CD14-positive monocyte (primary cell): ENCODE results near the gene GCK. TPM values are rescaled to one million over a fixed set of nuclear protein-coding genes. Genes with fewer than 3 reads are reported as not detected.

ENCODE experiments used
- DNase-seq, 3 donors: peaks; one replicate each; pipeline ENCODE4 v3.0.0-alpha.2; 2011 to 2022
- H2AFZ ChIP-seq: 2 replicates; pipeline ENCODE4 v1.6.0; 2012; ENCODE audit warnings: mild to moderate bottlenecking, low read depth, low read length, inconsistent platforms; ENCODE audit not compliant: insufficient read depth, poor library complexity, severe bottlenecking
- H3K27ac ChIP-seq, 2 donors: 1 replicate in 1 of 2; 2 replicates in 1 of 2; pipeline ENCODE4 v1.5.1; 2012 to 2013; ENCODE audit warnings: low read length in 2 of 2, control low read depth in 1 of 2, inconsistent platforms in 1 of 2, low read depth in 1 of 2, mild to moderate bottlenecking in 1 of 2
- H3K27me3 ChIP-seq, 2 donors: one replicate each; pipeline versions ENCODE4 v1.6.0 to v1.6.1; 2011 to 2013; ENCODE audit warnings: low read length in 2 of 2; ENCODE audit not compliant: control insufficient read depth in 2 of 2, insufficient read depth in 2 of 2
- H3K36me3 ChIP-seq, 2 donors: replicated peaks in 1 of 2; 1 replicate in 1 of 2; 2 replicates in 1 of 2; pipeline versions ENCODE4 v1.5.1 to v1.6.1; 2012 to 2013; ENCODE audit warnings: low read length in 2 of 2, control low read depth in 1 of 2, inconsistent platforms in 1 of 2, mild to moderate bottlenecking in 1 of 2; ENCODE audit not compliant: insufficient read depth in 2 of 2, control insufficient read depth in 1 of 2
- H3K4me1 ChIP-seq, 2 donors: 1 replicate in 1 of 2; 2 replicates in 1 of 2; pipeline versions ENCODE4 v1.5.1 to v1.6.1; 2012 to 2013; ENCODE audit warnings: low read length in 2 of 2, control low read depth in 1 of 2, inconsistent platforms in 1 of 2, mild to moderate bottlenecking in 1 of 2, moderate library complexity in 1 of 2; ENCODE audit not compliant: insufficient read depth in 2 of 2, control insufficient read depth in 1 of 2
- H3K4me2 ChIP-seq: replicated peaks from 2 replicates; pipeline ENCODE3; 2012; ENCODE audit warnings: low read length, moderate library complexity, mild to moderate bottlenecking; ENCODE audit not compliant: poor library complexity, severe bottlenecking; ENCODE audit errors: extremely low read depth
- H3K4me3 ChIP-seq, 3 experiments: fragments of 200-600 bp in 1 of 3; sonication (generic) in 1 of 3; replicated peaks in 1 of 3; 1 replicate in 2 of 3; 2 replicates in 1 of 3; pipeline ENCODE4 v1.5.1; 2011 to 2013; ENCODE audit warnings: low read length in 3 of 3, mild to moderate bottlenecking in 3 of 3, control low read depth in 2 of 3, low read depth in 2 of 3, inconsistent platforms in 1 of 3, moderate library complexity in 1 of 3
- H3K79me2 ChIP-seq: 2 replicates; pipeline ENCODE4 v1.6.0; 2012; ENCODE audit warnings: mild to moderate bottlenecking, control low read depth, inconsistent platforms, low read length, moderate library complexity; ENCODE audit not compliant: insufficient read depth
- H3K9ac ChIP-seq: 2 replicates; pipeline ENCODE4 v1.6.0; 2017; ENCODE audit warnings: low read length, mild to moderate bottlenecking; ENCODE audit not compliant: insufficient read depth, poor library complexity, severe bottlenecking
- H3K9me3 ChIP-seq, 2 donors: replicated peaks in 1 of 2; 1 replicate in 1 of 2; 2 replicates in 1 of 2; pipeline versions ENCODE4 v1.5.1 to v1.6.1; 2012 to 2013; ENCODE audit warnings: low read length in 2 of 2, control low read depth in 1 of 2; ENCODE audit not compliant: control insufficient read depth in 1 of 2, insufficient read depth in 1 of 2
- H4K20me1 ChIP-seq: 2 replicates; pipeline ENCODE4 v1.6.0; 2012; ENCODE audit warnings: mild to moderate bottlenecking, low read length, control low read depth, moderate library complexity; ENCODE audit not compliant: insufficient read depth
- H3K27ac Mint-ChIP-seq, 7 donors: one replicate each; pipeline ENCODE4 v1.8.0; 2020; ENCODE audit warnings: mild to moderate bottlenecking in 7 of 7, mixed read lengths in 7 of 7, moderate library complexity in 6 of 7, inconsistent platforms in 2 of 7
- H3K27me3 Mint-ChIP-seq, 3 donors: one replicate each; pipeline ENCODE4 v1.8.0; 2021 to 2022; ENCODE audit warnings: low read depth in 3 of 3, mild to moderate bottlenecking in 3 of 3, mixed read lengths in 3 of 3, moderate library complexity in 3 of 3, inconsistent platforms in 1 of 3
- H3K36me3 Mint-ChIP-seq, 2 donors: one replicate each; pipeline ENCODE4 v1.8.0; 2020; ENCODE audit warnings: mixed read lengths in 2 of 2, inconsistent platforms in 1 of 2, mild to moderate bottlenecking in 1 of 2
- H3K4me1 Mint-ChIP-seq: one replicate; pipeline ENCODE4 v1.8.0; 2020; ENCODE audit warnings: mild to moderate bottlenecking, mixed read lengths
- H3K4me3 Mint-ChIP-seq, 2 donors: one replicate each; pipeline ENCODE4 v1.8.0; 2020; ENCODE audit warnings: mild to moderate bottlenecking in 2 of 2, mixed read lengths in 2 of 2, moderate library complexity in 1 of 2
- H3K9me3 Mint-ChIP-seq, 7 donors: one replicate each; pipeline ENCODE4 v1.8.0; 2020 to 2022; ENCODE audit warnings: mixed read lengths in 7 of 7, mild to moderate bottlenecking in 6 of 7, moderate library complexity in 6 of 7, inconsistent platforms in 2 of 7
- CTCF ChIP-seq: fragments of 200-600 bp; IDR thresholded peaks from one replicate; pipeline ENCODE4 v1.8.0; 2022; ENCODE audit warnings: antibody characterized with exemption, mild to moderate bottlenecking
- WGBS: methylation state at CpG from one replicate; pipeline ENCODE4 v1.1.5; 2013; ENCODE audit warnings: missing lambda C conversion rate; ENCODE audit not compliant: insufficient coverage; 5-methylcytosine and 5-hydroxymethylcytosine counted together
- intact Hi-C, 2 donors: fragments of 100-400 bp; cut with micrococcal nuclease; formaldehyde crosslinking; loops; one replicate each; pipeline versions ENCODE4 v1.15.0 to v1.15.1; 2023
- polyA plus RNA-seq, 3 donors: library from polyadenylated mRNA; depleted of rRNA in 1 of 3; unstranded in 2 of 3; stranded (reverse) in 1 of 3; fragments of 300-500 nt in 2 of 3; fragments of >200 nt in 1 of 3; fragmentation: Illumina TruSeq in 2 of 3; gene quantifications; 1 replicate in 2 of 3; 2 replicates in 1 of 3; pipeline ENCODE4 v1.2.3, GENCODE V29; 2012 to 2021

The GCK gene
- polyA plus RNA-seq, 3 donors: not detected

DNA sequence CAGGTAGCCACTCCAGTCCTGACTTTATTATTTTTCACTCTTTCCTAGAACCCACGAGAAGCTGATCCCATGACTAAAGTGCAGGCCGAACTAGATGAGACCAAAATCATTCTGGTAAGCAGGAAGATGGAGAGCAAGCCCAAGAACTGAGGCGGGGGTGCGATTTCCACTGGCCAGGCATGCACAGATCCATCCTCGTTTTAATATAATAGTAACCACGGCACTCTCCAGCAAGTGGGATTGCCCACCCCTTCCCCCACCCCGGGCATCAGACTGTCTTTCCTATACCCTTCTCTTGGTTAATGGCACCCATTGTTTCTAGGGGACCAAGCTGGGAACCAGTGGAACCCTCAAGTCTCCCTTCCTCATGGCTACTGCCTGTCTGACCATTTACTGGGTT lies 18.8 kb upstream of the GCK start:
- Mint-ChIP-seq H3K27ac (no peak overlapping the region), H3K36me3 (peaks cover 89 to 91% of the 10 kb centered on the region in 2 donors)

DNA sequence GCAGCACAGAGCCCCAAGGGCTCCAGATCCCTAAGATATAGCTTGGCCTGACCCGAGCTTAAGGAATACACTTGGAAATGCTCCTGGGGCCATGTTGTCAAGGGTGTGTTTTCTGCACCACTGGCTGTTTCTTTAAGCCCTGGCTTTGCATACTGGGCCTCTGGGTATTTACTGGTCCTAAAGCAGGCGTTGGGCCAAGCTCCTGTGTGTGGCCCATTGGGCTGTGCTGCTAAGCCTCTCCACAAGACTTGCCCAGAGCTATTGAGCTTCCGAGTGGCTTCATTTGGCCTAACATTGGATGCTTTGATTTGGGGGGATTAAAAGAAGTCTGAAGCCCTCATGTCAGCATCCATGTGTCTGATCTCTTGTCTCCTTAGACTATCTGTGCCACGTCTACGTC lies 16.8 kb upstream of the GCK start:
- no peak for DNase-seq
- intact Hi-C loops: no loop called here
- no peak overlapping the region for H3K27ac Mint-ChIP-seq

More for the DNA sequence above, 18.8 kb upstream of the GCK start:
- Mint-ChIP-seq H3K9me3 (no peaks in the 10 kb centered on the region), H3K4me3 (no peak overlapping the region), H3K4me1 (peaks cover 4% of the 10 kb centered on the region), H3K27me3 (no peaks in the 10 kb centered on the region)
- H3K27me3 ChIP-seq: no peaks in the 10 kb centered on the region
- peaks cover 90 to 97% of the 10 kb centered on the region in 2 donors for H3K36me3 ChIP-seq
- H3K9me3 ChIP-seq: no peaks in the 10 kb centered on the region
- no peak overlapping the region for H3K4me3 ChIP-seq
- H3K9ac ChIP-seq: no peak overlapping the region
- 100% methylated on average over 7 of the region's 7 CpGs for WGBS
- no peak for TF ChIP-seq CTCF
- H3K4me1 ChIP-seq: no peaks in the 10 kb centered on the region
- H3K79me2 ChIP-seq: peaks cover 14% of the 10 kb centered on the region
- no peak overlapping the region for H3K27ac ChIP-seq
- H4K20me1 ChIP-seq: peaks cover 33% of the 10 kb centered on the region
- DNase-seq: no peak
- no peak overlapping the region for H2AFZ ChIP-seq
- H3K4me2 ChIP-seq: no peak overlapping the region
- intact Hi-C loops: no loop called here

More for the DNA sequence above, 16.8 kb upstream of the GCK start:
- peaks cover 48% of the 10 kb centered on the region for H4K20me1 ChIP-seq
- H3K9ac ChIP-seq: no peak overlapping the region
- H3K4me1 ChIP-seq: peaks cover 12 to 15% of the 10 kb centered on the region in 2 donors
- peaks cover 70 to 76% of the 10 kb centered on the region in 2 donors for H3K36me3 ChIP-seq
- H2AFZ ChIP-seq: no peak overlapping the region
- no peak overlapping the region for H3K4me3 ChIP-seq
- 96% methylated on average over 5 of the region's 5 CpGs for WGBS
- H3K27me3 ChIP-seq: no peaks in the 10 kb centered on the region
- no peaks in the 10 kb centered on the region for H3K9me3 ChIP-seq
- Mint-ChIP-seq H3K27me3 (no peaks in the 10 kb centered on the region), H3K9me3 (no peaks in the 10 kb centered on the region), H3K4me1 (peaks cover 20% of the 10 kb centered on the region), H3K36me3 (peaks cover 70 to 72% of the 10 kb centered on the region in 2 donors), H3K4me3 (no peak overlapping the region)
- no peak overlapping the region for H3K4me2 ChIP-seq
- H3K79me2 ChIP-seq: peaks cover 33% of the 10 kb centered on the region
- H3K27ac ChIP-seq: no peak overlapping the region
- no peak for TF ChIP-seq CTCF
